HL-60 (cell line): Measurements from ENCODE around the gene MFSD2B.

Experiments used
- DNase-seq, 2 experiments: peaks; one replicate each; pipeline ENCODE4 v3.0.0-alpha.2; 2010 to 2020; ENCODE audit warnings: low read depth in 1 of 2, low spot score in 1 of 2
- H3K27ac ChIP-seq: fragments of 250-450 bp; sonication (Bioruptor Pico); replicated peaks from 2 replicates; pipeline ENCODE4 v1.5.1; 2020; ENCODE audit warnings: mild to moderate bottlenecking, moderate library complexity
- H3K27me3 ChIP-seq: fragments of 250-450 bp; sonication (Bioruptor Pico); 2 replicates; pipeline ENCODE4 v1.5.1; 2021; ENCODE audit warnings: mild to moderate bottlenecking, moderate library complexity; ENCODE audit not compliant: insufficient read depth, poor library complexity, severe bottlenecking
- H3K4me3 ChIP-seq: replicated peaks from 2 replicates; pipeline ENCODE4 v1.5.1; 2011; ENCODE audit warnings: mild to moderate bottlenecking, control low read depth, low read length; ENCODE audit not compliant: insufficient read depth
- CTCF ChIP-seq: IDR thresholded peaks from one replicate; pipeline ENCODE4 v1.5.1; 2011; ENCODE audit warnings: low read length, control low read depth, inconsistent platforms; ENCODE audit not compliant: insufficient read depth
- GABPA ChIP-seq: IDR thresholded peaks from 2 replicates; pipeline ENCODE4 v1.6.1; 2012; ENCODE audit warnings: low read depth
- POLR2AphosphoS5 ChIP-seq: IDR thresholded peaks from 2 replicates; pipeline ENCODE4 v1.6.1; 2012; ENCODE audit warnings: low read depth
- REST ChIP-seq: IDR thresholded peaks from 2 replicates; pipeline ENCODE4 v1.6.1; 2012; ENCODE audit warnings: low read depth; ENCODE audit not compliant: insufficient replicate concordance
- SPI1 ChIP-seq: IDR thresholded peaks from 2 replicates; pipeline ENCODE4 v1.6.1; 2012; ENCODE audit warnings: low read depth, mild to moderate bottlenecking, borderline replicate concordance

Gene MFSD2B

GRCh38 chr2:24046599-24046929, 36.7 kb downstream of the MFSD2B start:
- no peak for DNase-seq
- TF ChIP-seq REST (no peak), CTCF (no peak), POLR2AphosphoS5 (no peak), GABPA (no peak), SPI1 (no peak)
- Histone ChIP-seq H3K27ac (peak overlapping the region; percentile 46; the same call in 1 of the 2 replicates), H3K4me3 (peak overlapping the region; percentile 89), H3K27me3 (peaks cover 24% of the 10 kb centered on the region)

GRCh38 chr2:24046930-24047702, 37.2 kb downstream of the MFSD2B start, which contains the start of gene WDCP:
Gene WDCP, minus strand, starts transcription at chr2:24047391. Its CDS starts 7,897 bp downstream, at chr2:24039494.
- peak; percentile 89 to 99 for DNase-seq
- TF ChIP-seq GABPA (peak; percentile 79), CTCF (no peak), POLR2AphosphoS5 (peak; percentile 77), REST (peak; percentile 20)
- Histone ChIP-seq H3K27me3 (peaks cover 29% of the 10 kb centered on the region), H3K4me3 (peak within 1 kb of the TSS; percentile 89), H3K27ac (peak within 1 kb of the TSS; percentile 46)

- no peak for DNase-seq
- Histone ChIP-seq H3K27me3 (peaks cover 31% of the 10 kb centered on the region), H3K27ac (no peak overlapping the region), H3K4me3 (no peak overlapping the region)
- no peak for TF ChIP-seq REST
- TF ChIP-seq GABPA = no peak
- TF ChIP-seq SPI1 = no peak
- TF ChIP-seq POLR2AphosphoS5 = no peak
- TF ChIP-seq CTCF = no peak
Measured at GRCh38 chr2:24047703-24048033, 37.8 kb downstream of the MFSD2B start.
